GM12892 (cell line): Measurements from ENCODE around the gene SLC39A11.

Experiments used
- POLR2A ChIP-seq: IDR thresholded peaks from 2 replicates; pipeline ENCODE4 v1.6.1; 2011; ENCODE audit warnings: low read depth, low read length, control low read depth
- TAF1 ChIP-seq: IDR thresholded peaks from 2 replicates; pipeline ENCODE4 v1.6.1; 2011; ENCODE audit warnings: low read depth, mild to moderate bottlenecking, control low read depth, low read length, borderline replicate concordance

GRCh38 chr17:72962106-72962505 lies 130.4 kb downstream of the SLC39A11 start:
- no peak for TF ChIP-seq TAF1
- TF ChIP-seq POLR2A, result no peak
